ENCODE data around the gene CAPN10.

The CAPN10 gene

DNA sequence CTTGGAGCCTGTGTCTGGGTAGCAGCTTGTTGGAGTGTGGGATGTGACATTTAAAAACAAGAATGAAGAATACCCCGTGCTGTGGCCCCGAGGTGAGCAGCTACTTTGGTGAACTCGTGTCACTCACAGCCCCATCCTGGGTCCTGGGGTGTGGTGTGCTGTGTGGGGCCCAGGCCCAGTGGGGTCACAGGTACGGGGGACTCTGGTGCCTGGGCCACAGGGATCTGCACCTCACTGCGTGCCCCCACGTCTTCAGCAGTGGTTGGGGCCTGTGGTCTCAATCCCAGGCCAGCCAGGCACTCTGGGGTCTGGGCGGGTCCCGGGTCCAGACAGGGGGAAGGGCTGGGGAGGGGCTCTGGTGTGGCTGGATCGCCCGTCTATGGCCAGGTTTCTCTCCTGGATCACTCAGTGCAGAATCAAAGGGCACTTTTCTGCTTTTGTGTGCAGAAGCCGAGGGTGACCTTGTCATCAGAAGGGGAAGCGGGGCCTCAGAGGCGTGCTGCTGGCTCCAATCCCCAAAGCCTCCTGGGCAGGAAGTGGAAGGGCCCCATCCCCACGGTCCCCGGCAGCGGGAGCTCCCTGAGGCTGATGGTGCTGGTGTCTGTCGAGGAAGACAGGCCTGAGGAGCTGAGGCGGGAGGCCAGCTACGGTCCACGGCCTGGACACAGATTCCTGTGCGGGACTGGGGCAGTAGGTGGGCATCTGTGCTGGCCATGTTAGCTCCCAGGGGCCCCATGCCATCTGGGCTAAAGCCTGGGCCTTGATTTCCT lies 40.2 kb downstream of the CAPN10 start:
- no peak for DNase-seq

DNA sequence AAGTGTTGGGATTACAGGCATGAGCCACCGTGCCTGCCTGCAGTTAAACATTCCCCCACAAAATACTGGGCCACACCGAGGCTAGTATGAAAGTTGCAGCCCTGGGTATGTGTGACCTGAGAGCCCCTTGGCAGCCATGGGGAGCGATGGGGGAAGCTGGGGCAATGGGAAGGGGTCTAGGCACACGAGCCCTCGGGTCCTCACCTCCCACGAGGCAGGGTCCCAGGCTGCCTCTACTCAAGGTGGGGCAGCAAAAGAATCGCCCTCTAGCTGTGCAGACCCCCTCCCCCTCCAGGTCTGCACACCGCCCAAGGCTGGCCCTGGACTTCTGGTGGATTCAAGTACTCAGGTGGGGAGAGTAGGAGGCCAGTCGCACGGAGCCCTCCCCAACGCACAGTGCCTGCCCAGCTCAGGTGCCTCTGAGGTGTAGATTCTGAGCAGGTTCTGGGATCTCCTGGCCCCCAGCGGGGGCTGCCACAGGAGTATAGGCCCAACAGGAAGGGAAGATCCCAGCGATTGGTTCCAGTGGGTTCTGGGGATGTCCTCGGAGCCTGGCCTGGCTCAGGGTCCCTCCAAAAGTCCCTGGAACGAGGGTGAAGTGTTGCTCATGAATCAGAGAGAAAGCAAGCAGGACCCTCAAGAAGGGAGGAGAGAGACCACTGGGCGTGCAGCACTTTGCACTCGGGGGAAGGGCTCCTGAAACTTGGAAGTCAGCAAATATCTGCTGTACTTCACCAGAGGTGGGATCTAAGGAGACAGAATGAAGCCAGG lies 41.4 kb downstream of the CAPN10 start:
- DNase-seq: no peak

DNA sequence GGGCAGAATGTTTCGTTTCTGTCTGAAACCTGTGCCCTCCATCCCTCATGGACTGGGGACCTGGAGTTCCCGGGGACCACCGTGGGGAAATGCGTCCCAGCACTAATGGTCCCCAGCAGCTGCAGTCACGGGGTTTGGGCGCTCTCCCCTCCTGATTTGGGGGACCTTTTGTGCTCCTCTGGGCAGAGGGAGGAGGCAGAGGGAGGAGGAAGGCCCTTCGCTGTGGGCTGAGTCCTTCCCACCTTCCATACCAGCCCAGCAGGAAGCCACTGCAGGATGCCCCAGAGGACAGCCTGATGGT lies 41.9 kb downstream of the CAPN10 start:
- DNase-seq: no peak

DNA sequence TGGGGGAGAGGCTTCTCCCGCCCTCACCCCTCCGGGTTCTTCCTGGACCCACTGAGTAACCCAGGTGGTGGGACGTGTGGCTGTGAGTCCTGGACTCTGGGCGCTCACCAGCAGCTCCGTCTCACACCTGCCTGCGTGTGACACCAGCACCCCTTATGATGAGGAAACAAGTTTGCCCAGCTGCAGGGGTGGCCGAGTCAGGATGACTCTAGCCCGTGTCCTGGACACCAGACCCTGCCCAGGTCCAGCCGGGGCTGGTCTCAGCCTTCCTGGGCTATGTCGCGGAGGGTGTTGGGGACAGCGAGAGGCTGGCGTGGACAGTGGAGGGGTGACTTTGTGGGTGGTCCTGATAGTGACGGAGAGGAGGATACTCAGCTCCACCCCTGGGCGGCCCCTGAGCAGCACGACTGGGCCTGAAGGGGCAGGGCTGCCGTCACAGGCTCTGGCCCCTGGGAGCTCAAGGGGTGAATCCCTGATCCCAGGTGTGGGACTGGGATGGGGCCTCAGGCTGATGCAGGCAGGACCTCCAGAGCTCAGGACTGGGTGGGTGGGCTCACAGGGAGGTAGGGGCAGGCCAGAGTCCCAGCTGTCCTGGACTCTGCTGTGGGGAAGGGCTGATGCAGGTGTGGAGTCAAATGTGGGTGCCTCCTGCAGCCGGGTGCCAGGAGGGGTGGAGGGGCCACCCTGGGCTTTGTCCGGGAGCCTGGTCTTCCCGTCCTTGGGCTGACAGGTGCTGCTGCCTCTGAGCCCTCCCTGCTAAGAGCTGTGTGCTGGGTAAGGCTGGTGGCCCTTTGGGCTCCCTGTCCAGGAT lies 42.5 kb downstream of the CAPN10 start:
- no peak for DNase-seq

DNA sequence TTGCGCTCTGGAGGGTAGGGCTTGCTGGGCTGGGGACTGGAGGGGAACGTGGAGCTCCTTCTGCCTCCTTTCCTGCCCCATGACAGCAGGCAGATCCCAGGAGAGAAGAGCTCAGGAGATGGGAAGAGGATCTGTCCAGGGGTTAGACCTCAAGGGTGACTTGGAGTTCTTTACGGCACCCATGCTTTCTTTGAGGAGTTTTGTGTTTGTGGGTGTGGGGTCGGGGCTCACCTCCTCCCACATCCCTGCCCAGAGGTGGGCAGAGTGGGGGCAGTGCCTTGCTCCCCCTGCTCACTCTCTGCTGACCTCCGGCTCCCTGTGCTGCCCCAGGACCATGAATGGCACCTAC lies 43.1 kb downstream of the CAPN10 start:
- no peak for DNase-seq

DNA sequence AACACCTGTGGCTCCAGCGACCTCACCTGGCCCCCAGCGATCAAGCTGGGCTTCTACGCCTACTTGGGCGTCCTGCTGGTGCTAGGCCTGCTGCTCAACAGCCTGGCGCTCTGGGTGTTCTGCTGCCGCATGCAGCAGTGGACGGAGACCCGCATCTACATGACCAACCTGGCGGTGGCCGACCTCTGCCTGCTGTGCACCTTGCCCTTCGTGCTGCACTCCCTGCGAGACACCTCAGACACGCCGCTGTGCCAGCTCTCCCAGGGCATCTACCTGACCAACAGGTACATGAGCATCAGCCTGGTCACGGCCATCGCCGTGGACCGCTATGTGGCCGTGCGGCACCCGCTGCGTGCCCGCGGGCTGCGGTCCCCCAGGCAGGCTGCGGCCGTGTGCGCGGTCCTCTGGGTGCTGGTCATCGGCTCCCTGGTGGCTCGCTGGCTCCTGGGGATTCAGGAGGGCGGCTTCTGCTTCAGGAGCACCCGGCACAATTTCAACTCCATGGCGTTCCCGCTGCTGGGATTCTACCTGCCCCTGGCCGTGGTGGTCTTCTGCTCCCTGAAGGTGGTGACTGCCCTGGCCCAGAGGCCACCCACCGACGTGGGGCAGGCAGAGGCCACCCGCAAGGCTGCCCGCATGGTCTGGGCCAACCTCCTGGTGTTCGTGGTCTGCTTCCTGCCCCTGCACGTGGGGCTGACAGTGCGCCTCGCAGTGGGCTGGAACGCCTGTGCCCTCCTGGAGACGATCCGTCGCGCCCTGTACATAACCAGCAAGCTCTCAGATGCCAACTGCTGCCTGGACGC lies 43.6 kb downstream of the CAPN10 start:
- no peak for DNase-seq

DNA sequence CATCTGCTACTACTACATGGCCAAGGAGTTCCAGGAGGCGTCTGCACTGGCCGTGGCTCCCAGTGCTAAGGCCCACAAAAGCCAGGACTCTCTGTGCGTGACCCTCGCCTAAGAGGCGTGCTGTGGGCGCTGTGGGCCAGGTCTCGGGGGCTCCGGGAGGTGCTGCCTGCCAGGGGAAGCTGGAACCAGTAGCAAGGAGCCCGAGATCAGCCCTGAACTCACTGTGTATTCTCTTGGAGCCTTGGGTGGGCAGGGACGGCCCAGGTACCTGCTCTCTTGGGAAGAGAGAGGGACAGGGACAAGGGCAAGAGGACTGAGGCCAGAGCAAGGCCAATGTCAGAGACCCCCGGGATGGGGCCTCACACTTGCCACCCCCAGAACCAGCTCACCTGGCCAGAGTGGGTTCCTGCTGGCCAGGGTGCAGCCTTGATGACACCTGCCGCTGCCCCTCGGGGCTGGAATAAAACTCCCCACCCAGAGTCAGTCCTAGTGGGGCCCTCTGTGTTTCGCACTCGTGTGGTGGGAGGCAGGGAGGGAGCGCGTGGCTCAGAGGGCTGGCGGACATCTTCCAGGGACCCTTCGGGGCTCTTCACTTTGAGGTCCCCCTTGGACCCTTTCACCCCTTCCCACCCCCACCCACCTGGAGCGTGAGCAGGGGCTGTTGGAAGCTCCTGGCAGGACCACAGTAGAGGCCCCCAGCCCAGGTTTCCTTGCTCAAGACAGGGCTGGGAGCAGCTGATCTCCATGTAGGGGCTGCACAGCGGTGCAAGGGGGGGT lies 44.4 kb downstream of the CAPN10 start:
- no peak for DNase-seq

DNA sequence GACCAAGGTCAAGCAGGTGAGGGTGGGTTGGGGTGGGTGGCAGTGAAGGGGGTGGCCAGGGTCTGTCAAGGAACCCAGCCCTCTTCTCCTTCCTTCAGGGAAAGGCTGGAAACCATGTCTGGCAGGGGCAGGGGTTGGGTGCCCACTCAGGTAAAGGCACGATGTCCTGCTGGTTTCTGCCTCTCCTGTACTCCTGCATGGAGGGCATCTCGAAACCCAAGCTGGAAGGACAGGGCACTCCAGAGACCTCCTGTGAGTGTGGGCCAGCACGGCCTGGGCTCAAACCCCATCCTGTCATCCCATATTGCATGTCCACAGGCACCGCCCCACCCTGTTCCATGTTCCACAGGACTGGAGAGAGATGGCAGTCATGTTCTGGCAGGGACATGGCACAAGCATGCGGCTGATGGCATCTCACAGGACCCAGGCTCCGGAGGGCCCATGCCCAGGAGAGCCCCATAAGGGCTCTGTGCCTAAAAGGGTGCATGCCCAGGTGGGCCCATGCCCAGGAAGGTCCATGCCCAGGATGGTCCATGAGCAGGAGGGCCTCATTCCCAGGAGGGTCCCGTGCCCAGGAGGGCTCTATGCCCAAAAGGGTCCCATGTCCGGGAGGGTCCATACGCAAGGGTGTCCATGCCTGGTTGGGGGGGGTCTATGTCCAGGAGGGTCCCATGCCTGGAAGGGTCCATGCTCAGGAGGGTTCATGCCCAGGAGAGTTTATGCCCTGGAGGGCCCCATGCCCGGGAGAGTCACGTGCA lies 45.2 kb downstream of the CAPN10 start:
- DNase-seq: no peak

DNA sequence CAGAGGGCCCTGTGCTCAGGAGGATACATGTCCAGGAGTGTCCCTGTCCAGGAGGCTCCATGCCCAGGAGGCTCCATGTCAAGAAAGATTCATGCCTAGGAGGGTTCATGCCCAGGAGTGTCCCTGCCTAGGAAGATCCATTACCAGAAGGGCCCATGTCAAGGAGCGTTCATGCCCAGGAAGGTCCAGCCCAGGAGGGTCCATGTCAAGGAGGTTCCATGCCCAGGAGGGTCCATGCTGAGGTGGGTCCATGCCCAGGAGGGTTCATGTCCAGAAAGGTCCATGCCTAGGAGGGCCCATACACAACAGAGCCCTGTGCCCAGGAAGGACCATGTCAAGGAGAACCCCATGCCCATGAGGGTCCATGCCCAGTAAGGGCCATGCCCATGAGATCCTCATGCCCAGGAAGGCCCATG lies 45.8 kb downstream of the CAPN10 start:
- DNase-seq: no peak

DNA sequence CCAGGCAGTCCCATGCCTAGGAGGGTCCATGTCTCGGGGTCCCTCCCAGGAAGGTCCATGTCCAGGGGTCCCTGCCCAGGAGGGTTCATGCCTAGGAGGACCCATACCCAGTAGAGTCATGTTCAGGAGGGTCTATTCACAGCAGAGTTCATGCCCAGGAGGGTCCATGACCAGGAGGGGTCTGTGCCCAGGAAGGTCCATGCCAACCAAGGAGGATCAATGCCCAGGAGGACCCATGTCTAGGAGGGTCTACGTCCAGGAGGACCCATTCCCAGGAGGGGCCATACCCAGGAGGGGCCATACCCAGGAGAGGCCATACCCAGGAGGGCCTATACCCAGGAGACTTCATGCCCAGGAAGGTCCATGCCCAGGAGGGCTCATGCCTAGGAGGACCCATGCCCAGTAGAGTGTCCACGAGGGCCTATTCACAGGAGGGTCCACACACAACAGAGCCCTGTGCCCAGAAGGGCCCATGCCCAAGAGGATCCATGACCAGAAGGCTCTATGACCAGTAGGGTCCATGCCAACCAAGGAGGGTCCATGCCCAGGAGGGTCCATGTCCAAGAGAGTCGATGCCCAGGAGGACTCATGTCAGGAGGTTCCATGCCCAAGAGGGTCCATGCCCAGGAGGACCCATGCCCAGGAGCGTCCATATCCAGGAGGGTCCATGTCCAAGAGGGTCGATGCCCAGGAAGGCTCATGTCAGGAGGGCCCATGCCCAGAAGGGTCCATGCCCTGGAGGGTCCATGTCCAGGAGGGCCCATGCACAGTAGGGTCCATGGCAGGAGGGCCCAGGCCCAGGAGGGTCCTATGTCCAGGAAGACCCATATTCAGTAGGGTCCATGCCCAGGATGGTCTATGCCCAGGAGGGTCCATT lies 48.8 kb downstream of the CAPN10 start:
- DNase-seq: no peak

DNA sequence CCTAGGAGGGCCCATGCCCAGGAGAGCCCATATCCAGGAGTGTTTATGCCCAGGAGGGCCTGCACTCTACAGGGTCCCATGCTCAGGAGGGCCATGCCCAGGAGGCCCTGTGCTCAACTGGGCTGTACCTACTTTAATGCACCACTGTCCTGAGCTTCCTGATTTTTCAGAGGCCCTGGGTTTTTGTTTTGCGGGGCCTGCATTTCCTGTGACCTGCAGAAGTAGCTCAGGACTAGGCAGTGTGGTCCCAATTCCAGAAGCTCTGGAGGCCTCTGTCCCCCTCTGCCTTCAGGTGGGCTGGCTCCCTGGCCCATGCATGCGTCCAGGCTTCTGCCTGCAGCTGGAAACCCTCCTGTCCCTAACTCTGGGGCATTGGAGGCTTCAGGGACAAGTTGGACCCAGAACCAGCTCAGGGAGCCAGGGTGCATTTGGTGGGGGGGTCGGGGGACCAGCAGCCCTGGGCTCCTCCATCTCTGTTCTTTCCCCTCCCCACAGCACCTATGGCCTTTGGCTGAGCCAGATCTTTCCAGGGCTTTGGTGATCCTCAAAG lies 49.5 kb downstream of the CAPN10 start:
- DNase-seq: no peak

DNA sequence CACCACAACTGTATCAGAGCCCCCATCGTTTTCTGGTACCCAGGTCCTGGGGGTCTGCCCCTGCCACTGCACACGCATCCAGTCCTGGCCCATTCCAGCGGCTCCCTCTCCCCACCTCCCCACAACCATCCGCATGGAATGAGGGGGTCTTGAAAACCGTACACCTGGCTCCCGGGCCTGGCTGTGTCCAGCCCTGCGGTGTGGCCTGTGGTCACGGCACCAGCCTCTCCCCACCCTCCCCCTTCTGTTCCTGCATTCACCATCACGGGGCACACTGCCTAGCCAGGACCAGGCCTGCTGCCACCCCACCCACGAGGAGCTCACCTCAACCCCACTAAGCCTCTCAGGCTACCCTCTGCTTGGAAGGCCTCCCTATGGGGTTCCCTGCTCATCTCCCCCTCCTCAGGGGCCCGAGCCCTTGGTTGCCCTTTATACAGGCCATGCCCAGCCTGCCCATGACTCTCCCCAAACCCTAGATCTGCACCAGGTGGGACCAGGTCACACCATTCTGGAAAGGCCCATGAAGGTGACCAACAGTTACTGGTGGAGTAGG lies 50.1 kb downstream of the CAPN10 start:
- no peak for DNase-seq

DNA sequence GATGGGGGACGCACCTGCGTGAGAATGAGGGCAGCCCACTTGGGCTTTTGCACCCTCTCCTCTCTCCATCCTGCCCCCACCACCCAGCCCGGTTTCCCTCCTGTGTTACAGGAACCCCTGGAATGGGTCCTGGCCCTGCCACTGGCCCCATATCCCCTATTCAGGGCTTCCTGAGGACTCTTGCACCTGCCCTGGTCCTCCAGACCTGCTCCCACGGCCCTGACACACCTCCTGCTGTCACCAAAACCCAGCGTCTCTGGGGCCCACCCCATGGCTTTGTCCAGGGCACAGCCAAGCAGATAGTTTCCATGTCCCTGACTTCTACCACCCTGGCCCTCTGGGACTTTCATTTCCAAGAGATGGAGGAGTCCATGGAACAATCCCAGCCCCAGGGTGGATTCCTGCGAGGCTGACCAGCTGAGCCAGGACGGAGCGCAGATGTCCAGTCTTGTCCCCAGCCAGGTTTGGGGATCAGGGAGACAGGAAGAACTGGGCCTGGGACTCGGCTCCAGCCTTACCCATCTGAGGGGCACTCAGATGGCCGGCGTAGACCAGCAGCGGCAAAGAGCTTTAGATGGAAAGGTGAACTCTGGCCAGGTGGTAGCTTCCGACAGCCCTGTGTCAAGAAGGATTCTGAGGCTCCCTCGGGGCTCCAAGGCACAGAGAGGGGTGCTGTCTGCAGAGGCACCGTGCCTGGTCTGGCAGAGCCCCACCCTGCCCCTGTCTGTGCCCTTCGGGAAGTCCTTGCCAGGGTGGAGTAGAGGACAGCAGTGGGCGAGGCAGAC lies 50.8 kb downstream of the CAPN10 start:
- no peak for DNase-seq

DNA sequence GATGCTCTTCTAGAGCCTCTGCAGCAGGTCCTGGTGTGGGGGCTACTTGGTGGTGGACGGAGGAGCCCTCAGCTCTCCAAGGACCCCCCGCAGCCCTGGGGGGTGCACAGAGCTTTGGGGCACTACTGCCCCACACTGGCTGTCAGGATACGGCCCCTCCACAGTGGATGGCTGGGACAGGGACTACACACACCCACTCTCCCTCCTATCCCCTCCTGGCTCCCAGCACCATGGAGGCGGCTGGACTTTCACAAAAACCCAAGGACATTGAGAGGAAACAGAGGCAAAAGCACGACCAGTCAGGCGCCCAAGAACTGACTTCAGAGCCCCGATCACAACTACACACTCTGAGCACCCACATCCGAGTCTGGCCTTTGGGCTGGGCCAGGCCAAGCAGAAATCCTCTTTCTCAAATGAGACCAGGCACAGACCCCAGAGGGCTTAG lies 51.4 kb downstream of the CAPN10 start:
- DNase-seq: no peak

DNA sequence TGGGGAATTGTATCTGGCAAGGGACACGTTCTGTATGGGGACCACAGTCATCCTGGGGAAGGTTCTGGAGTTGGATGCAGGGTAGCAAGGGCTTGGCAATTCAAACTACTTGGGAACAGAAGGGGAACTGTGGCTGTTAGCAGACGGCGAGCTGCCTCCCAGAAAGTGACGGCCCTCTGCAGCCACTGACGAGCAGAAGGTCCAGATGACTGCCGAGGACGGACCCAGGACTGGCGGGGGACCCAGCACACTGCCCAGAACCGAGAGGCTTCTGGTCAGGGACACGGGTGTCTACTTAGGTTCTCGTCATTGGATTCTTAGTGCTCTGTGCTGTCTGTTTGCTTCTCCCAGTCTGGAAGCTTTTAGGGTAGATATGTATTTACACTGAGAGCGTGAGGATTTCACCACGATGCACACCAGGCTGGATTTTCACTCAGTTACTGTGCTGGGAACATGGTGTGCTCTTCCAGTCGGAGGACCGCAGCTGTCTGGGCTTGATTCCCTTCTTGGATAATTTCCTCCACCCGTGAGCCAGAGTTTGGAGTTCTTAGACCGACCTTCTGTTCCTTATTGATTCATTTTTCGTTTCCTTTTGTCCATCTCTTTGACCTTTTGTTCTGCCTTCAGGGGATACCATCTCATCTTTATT lies 52.1 kb downstream of the CAPN10 start:
- no peak for DNase-seq

DNA sequence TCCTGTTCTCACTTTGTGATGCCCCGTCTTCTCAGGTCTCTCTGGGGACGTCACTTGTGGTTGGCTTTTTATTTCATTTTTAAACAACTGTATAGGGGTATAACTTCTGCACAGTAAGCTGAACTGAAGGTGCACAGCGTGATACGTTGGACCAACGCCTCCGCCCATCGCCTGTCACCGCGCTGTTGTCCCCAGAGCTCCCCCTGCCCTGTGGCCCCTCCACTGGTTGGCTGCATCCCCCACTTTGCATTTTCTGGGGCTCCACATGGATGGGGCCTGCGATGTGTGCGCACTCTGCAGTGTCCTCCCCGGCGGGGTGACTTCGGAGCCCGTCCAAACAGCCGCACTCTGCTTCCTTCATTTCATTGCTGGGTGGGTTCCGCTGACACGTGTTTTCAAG lies 53.0 kb downstream of the CAPN10 start:
- DNase-seq: no peak

DNA sequence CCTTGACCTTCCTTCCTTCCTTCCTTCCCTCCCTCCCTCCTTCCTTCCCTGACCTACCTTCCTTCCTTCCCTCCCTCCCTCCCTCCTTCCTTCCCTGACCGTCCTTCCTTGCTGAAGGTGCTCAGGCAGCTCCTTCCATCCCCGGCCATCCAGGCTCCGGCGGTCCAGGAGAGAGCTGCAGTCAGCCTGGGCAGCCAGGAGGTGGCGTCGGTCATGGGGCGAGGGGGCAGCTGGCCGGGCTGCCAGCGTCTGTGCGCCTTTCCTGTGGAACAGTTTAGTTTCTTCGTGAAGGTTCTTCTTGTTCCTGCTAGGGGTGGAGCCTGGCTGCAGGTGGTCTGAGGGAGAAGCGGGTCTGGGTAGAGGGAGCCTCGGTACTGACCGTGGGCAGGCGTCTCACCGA lies 54.4 kb downstream of the CAPN10 start:
- DNase-seq: no peak

DNA sequence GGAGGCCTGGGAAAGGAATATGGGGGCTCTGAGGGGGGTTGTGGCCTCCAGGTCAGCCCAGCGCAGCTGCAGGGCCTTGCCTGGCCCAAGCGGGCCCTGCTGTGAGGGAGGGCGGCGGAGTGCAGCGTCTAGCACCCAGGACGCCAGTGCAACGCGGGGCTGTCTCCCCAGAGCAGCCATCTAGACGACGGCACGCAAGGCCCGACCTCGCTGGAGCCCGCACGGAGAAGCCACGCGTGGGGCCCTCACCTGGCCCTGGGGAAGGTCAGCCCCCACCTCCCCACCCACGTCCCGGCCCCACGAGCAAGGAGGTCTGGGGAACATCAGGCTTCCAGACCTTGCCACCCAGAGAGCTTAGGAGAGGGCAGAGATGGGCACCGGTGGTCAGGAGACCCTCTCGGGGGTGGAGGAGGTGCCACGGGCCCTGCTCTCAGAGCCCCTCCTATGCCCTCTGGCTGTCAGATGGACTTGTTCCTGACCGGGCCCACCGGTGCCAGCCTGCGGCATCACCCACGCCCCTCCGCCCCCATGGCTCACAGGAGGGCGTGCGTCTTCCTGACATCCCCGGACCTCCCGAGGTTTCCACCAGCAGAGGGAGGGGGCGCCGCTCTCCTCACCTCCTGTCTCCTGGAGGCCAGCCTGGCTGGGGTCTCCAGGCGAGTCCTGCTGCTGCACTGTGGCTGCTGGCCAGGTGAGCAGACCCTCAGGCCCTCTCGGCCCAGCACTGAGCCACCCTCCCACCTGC lies 55.7 kb downstream of the CAPN10 start:
- DNase-seq: no peak
